GM12892 (cell line): ENCODE results near the gene PIK3CA.

Source experiments
- POLR2A ChIP-seq: IDR thresholded peaks from 2 replicates; pipeline ENCODE4 v1.6.1; 2011; ENCODE audit warnings: low read depth, low read length, control low read depth
- POLR2AphosphoS5 ChIP-seq: IDR thresholded peaks from 2 replicates; pipeline ENCODE4 v1.6.1; 2011; ENCODE audit warnings: low read depth, low read length, control low read depth
- TAF1 ChIP-seq: IDR thresholded peaks from 2 replicates; pipeline ENCODE4 v1.6.1; 2011; ENCODE audit warnings: low read depth, mild to moderate bottlenecking, control low read depth, low read length, borderline replicate concordance

- TF ChIP-seq POLR2A (no peak), POLR2AphosphoS5 (no peak), TAF1 (no peak)
Measured at GRCh38 chr3:179258820-179259219, 110.7 kb downstream of the PIK3CA start.
